Measurements from ENCODE around the gene SCNN1A.

Gene SCNN1A

DNA sequence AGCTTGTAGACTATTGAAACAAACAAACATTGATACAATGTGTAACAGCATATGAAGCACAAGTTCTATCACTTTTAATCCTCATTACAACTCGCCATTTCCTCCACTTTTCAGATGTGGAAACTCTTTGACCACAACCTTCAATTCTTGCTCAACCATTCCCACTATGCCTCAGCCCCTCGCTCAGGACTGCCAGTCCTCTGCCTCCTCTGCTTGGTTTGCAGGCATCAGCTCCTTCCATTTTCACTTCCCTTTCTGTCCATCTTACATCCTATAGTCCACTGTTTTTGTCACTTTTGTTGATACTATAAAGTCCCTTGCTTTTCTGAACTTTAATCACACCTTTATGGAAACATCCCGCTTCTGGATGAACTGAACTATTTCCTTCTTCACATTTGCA, 41.2 kb upstream of the SCNN1A start:
- no peak overlapping the region for H3K4me3 ChIP-seq (ENCODE audit: low read length)
- no peak for TF ChIP-seq CTCF (IDR thresholded peaks at IDR 0.05; ENCODE audit: insufficient read depth, low read depth, low read length, missing control alignments)
- no peak for DNase-seq (ENCODE audit: low read depth)

DNA sequence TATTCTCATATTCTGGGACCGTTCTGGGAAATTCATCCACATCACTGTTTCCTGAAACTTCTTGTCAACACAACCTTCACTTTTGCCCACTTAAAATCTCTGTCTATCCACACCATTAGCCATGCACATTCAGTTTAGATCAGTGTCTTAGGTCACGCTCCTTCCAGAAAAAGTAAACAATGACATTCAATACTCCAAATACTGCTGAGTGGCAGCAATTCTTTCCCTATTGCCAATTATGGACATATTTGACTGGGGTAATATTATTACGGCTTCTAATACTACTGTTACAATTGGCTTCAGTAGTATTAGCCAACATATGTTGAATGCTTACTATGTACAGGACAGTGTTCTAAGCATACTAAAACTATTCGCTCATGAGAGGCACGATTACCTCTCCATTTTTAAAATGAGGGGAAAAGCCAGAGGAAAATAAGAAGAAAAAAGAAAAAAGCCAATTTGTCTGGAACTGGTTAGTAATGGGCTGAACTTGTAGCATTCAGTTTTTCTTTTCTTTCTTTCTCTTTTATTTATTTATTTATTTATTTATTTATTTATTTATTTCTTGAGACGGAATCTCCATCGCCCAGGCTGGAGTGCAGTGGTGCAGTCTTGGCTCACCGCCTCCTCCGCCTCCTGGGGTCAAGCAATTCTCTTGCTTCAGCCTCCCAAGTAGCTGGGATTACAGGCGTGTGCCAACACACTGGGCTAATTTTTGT, 32.0 kb upstream of the SCNN1A start:
- no peak overlapping the region for H3K4me3 ChIP-seq (ENCODE audit: low read length)
- DNase-seq (ENCODE audit: low read depth), result no peak
- TF ChIP-seq CTCF (IDR thresholded peaks at IDR 0.05; ENCODE audit: insufficient read depth, low read depth, low read length, missing control alignments), result no peak

DNA sequence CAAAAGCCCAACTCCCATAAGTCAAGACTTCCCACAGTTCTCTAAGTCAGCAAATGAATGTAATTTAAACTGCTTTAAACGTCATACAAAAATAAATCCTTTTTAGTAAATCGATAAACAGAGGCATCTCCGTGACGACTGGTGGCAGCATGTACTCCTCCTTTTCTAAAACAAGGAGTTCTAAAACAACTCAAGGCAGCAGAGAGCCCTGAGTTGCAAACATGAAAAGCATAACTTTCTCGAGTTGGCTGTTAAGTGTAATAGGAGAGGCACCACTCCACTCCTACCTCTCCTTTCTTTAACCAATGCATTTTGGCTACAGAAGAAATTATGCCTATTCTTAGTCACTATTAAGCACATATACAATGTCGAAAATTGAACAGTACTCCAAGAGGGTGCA, 30.6 kb upstream of the SCNN1A start:
- no peak overlapping the region for H3K4me3 ChIP-seq (ENCODE audit: low read length)
- no peak for TF ChIP-seq CTCF (IDR thresholded peaks at IDR 0.05; ENCODE audit: insufficient read depth, low read depth, low read length, missing control alignments)
- no peak for DNase-seq (ENCODE audit: low read depth)

DNA sequence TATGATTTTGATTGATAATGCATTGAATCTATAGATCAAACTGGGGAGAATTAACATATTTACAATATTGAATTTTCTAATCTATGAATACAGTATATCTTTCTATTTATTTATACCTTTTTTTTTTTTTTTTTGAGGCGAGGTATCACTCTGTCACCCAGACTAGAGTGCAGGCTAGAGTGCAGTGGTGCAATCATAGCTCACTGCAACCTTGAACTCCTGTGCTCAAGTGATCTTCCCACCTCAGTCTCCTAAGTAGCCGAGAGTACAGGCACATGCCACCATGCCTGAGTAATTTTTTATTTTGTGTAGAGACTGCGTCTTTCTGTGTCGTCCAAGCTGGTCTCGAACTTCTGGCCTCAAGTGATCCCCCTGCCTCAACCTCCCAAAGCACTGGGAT, 29.0 kb upstream of the SCNN1A start:
- no peak for TF ChIP-seq CTCF (IDR thresholded peaks at IDR 0.05; ENCODE audit: insufficient read depth, low read depth, low read length, missing control alignments)
- DNase-seq (ENCODE audit: low read depth), result no peak
- H3K4me3 ChIP-seq (ENCODE audit: low read length), result no peak overlapping the region

- DNase-seq (ENCODE audit: low read depth), result no peak
- no peak overlapping the region for H3K4me3 ChIP-seq (ENCODE audit: low read length)
- TF ChIP-seq CTCF (IDR thresholded peaks at IDR 0.05; ENCODE audit: insufficient read depth, low read depth, low read length, missing control alignments), result no peak
Measured at GRCh38 chr12:6399884-6400644, 24.7 kb upstream of the SCNN1A start.

- no peak for TF ChIP-seq CTCF (IDR thresholded peaks at IDR 0.05; ENCODE audit: insufficient read depth, low read depth, low read length, missing control alignments)
- no peak overlapping the region for H3K4me3 ChIP-seq (ENCODE audit: low read length)
- no peak for DNase-seq (ENCODE audit: low read depth)
Measured at GRCh38 chr12:6396031-6396430, 20.7 kb upstream of the SCNN1A start.

Data from epithelial cell of esophagus (primary cell).